Body of pancreas (tissue), 4 donors: ENCODE results near the gene ASCC1. TPM values are rescaled to one million over a fixed set of nuclear protein-coding genes. Genes with fewer than 3 reads are reported as not detected.

Source experiments
- ATAC-seq: fragments of 150-250 bp; one replicate; pipeline ENCODE4 v1.9.1; 2016
- DNase-seq, 4 donors: peaks; one replicate each; pipeline ENCODE4 v3.0.0-alpha.2; 2019
- H3K27ac ChIP-seq, 4 donors: fragments of 200-600 bp; sonication (generic); 1 replicate in 3 of 4; 2 replicates in 1 of 4; pipeline versions ENCODE4 v1.5.1 to v1.6.1; 2016 to 2019; ENCODE audit warnings: mild to moderate bottlenecking in 1 of 4, mixed read lengths in 1 of 4, moderate library complexity in 1 of 4
- H3K27me3 ChIP-seq, 2 donors: fragments of 200-600 bp; sonication (generic); one replicate each; pipeline ENCODE4 v1.6.0; 2016; ENCODE audit warnings: mild to moderate bottlenecking in 1 of 2
- H3K36me3 ChIP-seq, 2 donors: fragments of 200-600 bp; sonication (generic); replicated peaks in 1 of 2; 2 replicates each; pipeline ENCODE4 v1.5.1; 2016; ENCODE audit warnings: low read depth in 2 of 2; ENCODE audit not compliant: insufficient read depth in 1 of 2
- H3K4me1 ChIP-seq: fragments of 200-600 bp; sonication (generic); one replicate; pipeline ENCODE4 v1.6.0; 2016
- H3K4me3 ChIP-seq, 2 donors: fragments of 200-600 bp; sonication (generic); 1 replicate in 1 of 2; 2 replicates in 1 of 2; pipeline ENCODE4 v1.5.1; 2016 to 2019
- H3K9me3 ChIP-seq, 3 donors: fragments of 200-600 bp; sonication (generic); 1 replicate in 2 of 3; 2 replicates in 1 of 3; pipeline ENCODE4 v1.5.1; 2016
- CTCF ChIP-seq, 7 experiments: fragments of 450-650 bp in 4 of 7; fragments of 200-600 bp in 3 of 7; sonication (generic) in 3 of 7; IDR thresholded peaks; one replicate each; pipeline ENCODE4 v1.5.1; 2016 to 2019; ENCODE audit warnings: antibody characterized with exemption in 7 of 7
- POLR2A ChIP-seq, 3 donors: fragments of 450-650 bp; IDR thresholded peaks; one replicate each; pipeline ENCODE4 v1.6.1; 2016; ENCODE audit warnings: antibody characterized with exemption in 3 of 3, mild to moderate bottlenecking in 2 of 3
- WGBS, 2 donors: methylation state at CpG; one replicate each; pipeline ENCODE4 v1.1.5; 2017; 5-methylcytosine and 5-hydroxymethylcytosine counted together
- intact Hi-C: fragments of 100-400 bp; cut with DNase I; formaldehyde crosslinking; loops from one replicate; pipeline ENCODE4 v1.15.1; 2023
- total RNA-seq, 2 donors: library from RNA; depleted of rRNA; stranded (reverse); fragments of >200 nt; gene quantifications; one replicate each; pipeline ENCODE4 v1.1.0, GENCODE V29; 2016

ASCC1 gene
- total RNA-seq, 2 donors from 2014 or later, result 16.1 to 17.1 TPM

DNA sequence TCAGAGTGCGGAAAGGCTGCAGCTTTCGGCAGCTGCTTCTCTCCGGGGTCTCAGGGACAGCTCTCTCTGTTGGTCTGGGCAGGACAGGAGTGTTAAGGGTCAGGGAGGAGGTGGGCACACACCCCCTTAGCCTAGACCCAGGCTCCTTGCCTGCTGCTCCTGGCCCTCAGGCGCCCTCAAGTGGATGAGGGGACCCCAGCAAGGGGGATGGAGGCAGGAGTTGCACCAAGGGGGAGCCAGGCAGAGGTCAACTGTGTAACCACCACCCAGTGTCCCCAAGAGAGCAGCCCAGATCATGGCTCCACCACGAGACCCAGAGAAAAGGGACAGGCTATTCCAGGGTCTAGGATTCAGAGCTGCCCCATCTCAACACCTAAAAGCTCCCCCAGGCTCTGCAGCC lies 154.6 kb downstream of the ASCC1 start:
- ATAC-seq, result no peak
- WGBS, 2 donors, result 83 to 91% methylated on average over 1 to 5 of the region's 5 CpGs
- TF ChIP-seq POLR2A (IDR thresholded peaks at IDR 0.05) (no peak), CTCF (IDR thresholded peaks at IDR 0.05) (peak in 1 of 7 experiments; percentile 12)
- Histone ChIP-seq H3K27me3 (no peaks in the 10 kb centered on the region), H3K4me3 (no peak overlapping the region), H3K36me3 (no peaks in the 10 kb centered on the region), H3K9me3 (no peaks in the 10 kb centered on the region), H3K4me1 (peaks cover 19% of the 10 kb centered on the region), H3K27ac (no peak overlapping the region)
- no peak for DNase-seq
- intact Hi-C loops, result no loop called here

DNA sequence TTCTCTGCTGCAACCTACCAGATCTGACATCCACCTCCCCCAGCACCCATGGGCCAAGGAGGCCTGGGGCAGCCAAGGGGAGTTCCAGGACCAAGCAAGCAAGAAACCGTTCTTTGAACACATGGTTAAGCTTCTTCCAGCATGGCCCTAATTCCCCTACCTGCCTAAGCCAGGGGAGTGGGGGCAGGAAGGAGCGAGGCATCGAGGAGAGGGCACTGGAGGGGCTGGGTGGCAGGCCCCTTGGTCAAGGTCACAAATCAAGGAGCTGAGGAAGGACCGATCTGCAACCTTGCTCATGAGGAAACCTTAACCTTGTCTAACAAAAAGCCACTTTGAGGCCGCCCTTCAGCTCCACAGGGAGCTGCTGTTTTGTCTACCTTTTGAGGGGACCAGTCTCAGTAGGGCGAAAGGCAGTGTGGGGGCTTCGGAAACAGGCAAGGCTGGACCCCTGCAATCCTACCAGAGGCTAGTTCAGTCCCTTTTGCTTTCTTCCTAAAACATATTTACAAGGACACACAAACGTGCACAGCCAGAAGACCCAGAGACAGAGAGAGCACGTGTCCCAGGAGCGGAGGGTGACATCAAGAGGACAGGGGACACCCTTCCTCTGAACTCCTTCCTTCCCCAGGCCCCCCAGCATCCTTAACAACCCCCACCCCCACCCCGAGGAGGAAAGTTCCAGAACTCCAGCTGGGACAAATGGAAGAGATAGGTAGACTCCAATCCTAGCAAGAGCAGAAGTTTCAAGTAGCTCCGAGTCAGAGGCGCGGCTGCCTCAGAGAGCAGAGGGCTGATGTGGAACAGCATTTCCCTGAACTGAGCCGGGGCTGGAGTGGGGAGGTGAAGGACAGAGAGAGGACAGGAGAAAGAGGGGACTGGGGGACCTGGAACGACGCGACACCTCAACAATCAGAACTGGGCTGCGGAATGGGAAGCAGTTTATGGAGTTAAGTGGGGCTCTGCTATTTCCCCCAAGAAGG lies 155.9 kb downstream of the ASCC1 start:
- intact Hi-C loops, result no loop called here
- Histone ChIP-seq H3K4me1 (peaks cover 26% of the 10 kb centered on the region), H3K4me3 (no peak overlapping the region), H3K27ac (no peak overlapping the region), H3K9me3 (no peaks in the 10 kb centered on the region), H3K27me3 (no peaks in the 10 kb centered on the region), H3K36me3 (no peaks in the 10 kb centered on the region)
- TF ChIP-seq CTCF (IDR thresholded peaks at IDR 0.05) (no peak), POLR2A (IDR thresholded peaks at IDR 0.05) (no peak)
- ATAC-seq, result no peak
- 77 to 79% methylated on average over 16 to 19 of the region's 19 CpGs for whole genome bisulfite sequencing, 2 donors
- DNase-seq, result no peak

DNA sequence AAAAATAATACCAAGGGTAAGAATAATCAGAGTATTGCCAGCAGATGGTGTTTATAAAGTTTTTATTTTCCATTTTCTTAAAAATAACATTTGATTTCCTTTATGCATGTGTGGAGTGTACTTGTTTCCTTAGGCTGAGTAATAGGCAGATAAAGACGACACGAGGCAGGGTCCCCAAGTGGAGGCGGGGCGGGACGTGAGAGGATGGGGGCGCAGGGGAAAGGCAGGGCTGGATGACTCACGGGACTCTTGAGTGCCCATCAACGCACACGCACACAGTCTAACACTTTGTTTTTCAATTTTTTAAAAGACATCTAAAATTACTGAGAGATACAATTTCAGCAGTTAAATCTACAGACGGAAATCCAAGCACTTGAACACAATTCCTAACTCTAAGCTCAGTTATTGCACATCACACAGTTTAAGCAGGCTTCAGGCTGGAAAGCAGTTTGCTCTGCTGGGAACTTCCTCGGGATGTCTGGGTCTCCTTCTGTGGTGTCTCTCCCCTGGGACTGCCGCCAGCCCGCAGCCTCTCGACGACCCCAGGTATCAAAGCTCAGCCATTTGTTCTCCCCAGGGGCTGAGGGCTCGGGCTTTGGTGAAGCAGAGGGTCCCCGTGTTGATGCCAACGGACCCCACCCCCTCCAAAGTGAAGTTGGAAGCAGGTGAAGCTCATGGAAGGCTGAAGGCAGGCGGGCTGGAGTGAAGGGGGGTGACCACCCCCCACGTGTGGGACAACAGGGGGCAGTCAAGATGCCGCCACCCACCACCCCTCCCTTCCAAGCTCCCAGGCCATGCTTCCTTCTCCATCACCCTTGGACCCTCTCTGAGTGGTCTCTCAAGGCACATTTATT lies 156.9 kb downstream of the ASCC1 start:
- peaks cover 26% of the 10 kb centered on the region for H3K4me1 ChIP-seq
- TF ChIP-seq CTCF (IDR thresholded peaks at IDR 0.05), result no peak
- no peak for TF ChIP-seq POLR2A (IDR thresholded peaks at IDR 0.05)
- DNase-seq (no peak), ATAC-seq (no peak)
- 73 to 77% methylated on average over 13 to 20 of the region's 21 CpGs for WGBS, 2 donors
- H3K27me3 ChIP-seq, result no peaks in the 10 kb centered on the region
- H3K36me3 ChIP-seq, result no peaks in the 10 kb centered on the region
- no peak overlapping the region for H3K27ac ChIP-seq
- no peaks in the 10 kb centered on the region for H3K9me3 ChIP-seq
- no peak overlapping the region for H3K4me3 ChIP-seq
- intact Hi-C loops, result no loop called here

GRCh38 chr10:72058347-72058898 lies 157.7 kb downstream of the ASCC1 start:
- ATAC-seq (no peak), DNase-seq (no peak)
- Histone ChIP-seq H3K9me3 (no peaks in the 10 kb centered on the region), H3K4me1 (peaks cover 26% of the 10 kb centered on the region), H3K27me3 (no peaks in the 10 kb centered on the region), H3K4me3 (no peak overlapping the region), H3K27ac (no peak overlapping the region), H3K36me3 (no peaks in the 10 kb centered on the region)
- 85 to 93% methylated on average over 12 of the region's 12 CpGs for WGBS, 2 donors
- intact Hi-C loops, result no loop called here
- no peak for TF ChIP-seq CTCF (IDR thresholded peaks at IDR 0.05)
- no peak for TF ChIP-seq POLR2A (IDR thresholded peaks at IDR 0.05)
